T-helper 22 cell (primary cell): ENCODE results near the gene CALB2.

Source experiments
- DNase-seq: peaks from one replicate; pipeline ENCODE4 v3.0.0-alpha.2; 2020; ENCODE audit warnings: low read depth

Gene CALB2

DNA sequence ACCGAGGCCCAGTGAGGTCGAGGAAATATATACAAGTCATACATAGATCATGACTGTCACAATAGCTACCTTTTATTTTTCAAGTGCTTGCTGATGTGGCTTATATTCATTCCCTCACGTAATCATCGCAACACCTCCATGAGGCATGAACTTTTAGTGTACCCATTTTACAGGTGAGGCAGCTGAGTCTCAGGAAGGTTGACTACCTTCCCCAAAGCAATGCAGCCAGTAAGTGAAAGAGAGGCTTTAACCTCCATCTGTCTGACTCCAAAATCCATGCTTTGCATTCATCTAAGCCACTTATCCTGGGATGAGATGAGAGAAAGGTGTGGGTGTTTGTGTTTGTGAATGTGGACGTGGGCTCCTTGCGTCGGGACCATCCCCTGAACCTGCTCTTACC is 30.8 kb downstream of the CALB2 start:
- DNase-seq = no peak

DNA sequence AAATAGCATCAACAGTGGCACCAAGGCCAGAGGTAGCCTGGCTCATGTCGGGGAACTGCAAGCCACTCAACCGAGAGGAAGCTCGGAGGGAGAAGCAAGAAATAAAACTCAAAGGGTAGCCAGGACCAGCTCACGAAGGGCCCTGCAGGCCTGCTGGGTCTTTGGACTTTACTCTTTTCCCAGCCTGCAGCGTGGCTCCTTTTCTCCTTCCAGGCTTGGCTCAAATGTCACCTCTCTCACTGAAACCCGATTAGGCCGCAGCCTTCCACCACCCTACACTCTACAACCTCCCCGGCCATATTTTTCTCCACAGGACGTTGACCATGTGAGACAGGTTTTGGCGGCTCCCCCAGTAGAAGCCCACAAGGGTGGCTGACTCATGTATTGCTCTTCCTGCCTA is 38.1 kb downstream of the CALB2 start:
- DNase-seq = no peak

DNA sequence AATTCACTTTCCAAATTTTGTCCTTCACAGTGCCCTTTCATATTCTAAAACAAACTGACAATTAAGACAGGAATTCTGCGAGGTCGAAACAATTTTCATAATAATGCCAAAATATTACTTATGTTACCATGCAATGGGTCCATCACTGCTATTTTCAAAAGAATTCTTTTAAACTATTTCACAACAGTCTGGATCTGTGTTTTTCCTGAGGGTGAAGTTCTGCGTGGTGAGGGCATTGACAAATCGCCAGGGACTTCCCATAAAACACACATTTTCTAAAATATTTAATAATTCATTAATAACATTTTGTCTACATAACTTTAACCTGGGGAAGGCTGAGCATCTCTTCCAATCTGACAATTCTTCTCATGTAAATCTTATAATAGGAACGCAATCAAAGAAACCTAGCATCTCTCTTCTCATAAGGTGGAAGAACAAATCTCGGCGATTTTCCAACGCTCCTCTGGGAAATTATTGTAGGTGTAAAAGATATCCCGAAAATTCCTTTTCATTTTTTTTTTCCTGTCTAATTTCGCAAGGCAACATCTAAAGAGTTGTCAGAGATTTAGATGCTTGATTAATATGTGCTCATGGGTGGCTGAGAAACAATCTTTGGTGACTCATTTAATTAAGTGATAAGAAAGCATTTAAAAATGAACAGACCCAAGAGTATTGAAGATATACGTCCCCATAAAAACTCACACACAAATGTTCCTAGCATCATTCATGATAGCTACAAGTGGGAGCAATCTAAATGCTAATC is 41.5 kb downstream of the CALB2 start:
- DNase-seq = no peak

DNA sequence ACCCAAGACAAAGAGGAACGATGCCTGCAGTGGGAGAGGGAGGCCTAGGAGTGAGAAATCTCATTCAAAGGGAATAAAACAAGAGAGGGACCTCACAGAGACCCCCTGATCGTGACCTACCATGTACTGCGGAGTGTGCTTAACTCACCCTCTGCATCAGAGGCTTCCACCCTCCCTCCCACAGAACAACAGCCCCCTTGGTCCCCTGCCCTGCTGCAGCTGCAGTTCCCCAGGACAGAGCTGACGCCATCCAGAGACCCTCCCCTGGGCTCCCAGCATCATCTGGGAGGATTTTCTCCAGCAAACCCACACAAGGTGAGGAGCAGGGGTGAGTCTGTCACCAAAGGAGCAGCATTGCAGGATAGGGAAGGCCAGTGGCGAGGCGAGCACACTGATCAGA is 43.5 kb downstream of the CALB2 start:
- DNase-seq = no peak

DNA sequence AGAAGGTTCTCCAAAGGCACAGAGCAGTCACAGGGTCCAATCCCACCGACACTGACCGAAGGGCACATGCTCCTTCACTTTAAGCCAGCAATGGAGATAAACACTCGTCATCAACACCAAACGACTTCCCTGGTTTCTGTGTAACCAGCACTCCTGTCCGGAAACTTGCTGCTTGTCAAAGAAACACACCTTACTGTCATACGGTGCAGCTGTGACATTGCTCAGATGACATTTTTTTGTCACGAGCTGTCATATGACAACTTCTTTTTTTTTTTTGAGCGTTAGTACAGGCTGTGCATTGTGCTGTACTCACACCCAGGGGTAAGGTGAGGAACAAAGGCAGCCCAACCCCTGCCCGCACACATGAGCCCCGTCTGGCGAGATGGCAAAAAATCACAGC is 44.2 kb downstream of the CALB2 start:
- no peak for DNase-seq

DNA sequence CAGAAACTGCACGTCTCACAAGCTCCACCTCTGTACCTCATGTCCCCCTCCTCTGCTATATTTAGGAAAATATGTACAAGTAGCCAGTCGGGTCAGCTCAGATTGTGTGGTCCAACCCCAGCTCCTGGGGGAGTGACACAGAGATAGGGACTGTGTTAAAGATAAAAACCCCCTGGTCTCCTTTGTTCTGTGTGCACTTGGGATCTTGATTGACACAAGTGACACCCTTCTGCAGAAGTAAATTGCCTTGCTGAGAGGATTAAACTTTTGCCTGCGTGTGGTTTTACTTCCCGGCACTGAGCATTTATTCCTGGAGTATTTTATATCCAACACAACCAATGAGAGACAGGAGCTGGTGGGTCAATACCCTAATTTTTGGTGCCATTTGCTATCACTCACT is 45.8 kb downstream of the CALB2 start:
- DNase-seq = no peak

DNA sequence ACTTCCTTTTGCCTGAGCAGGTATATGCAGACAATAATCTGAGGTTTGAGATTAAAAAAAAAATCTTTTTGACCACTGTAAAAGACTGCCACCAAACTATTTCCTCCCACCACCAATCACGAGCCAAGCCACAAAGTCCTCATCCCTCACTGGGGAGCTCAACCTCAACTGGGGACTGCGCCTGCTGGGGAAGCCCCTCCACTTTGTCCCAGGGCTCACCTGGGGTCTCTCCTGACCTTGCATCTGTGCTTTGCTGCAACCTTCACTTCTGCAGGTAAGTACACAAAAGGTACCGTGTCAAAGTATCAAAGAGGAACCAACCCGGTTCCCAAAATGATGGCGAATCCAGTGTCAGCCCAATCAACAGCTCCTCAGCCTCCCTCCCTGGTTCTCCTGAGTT is 47.8 kb downstream of the CALB2 start:
- DNase-seq = no peak

DNA sequence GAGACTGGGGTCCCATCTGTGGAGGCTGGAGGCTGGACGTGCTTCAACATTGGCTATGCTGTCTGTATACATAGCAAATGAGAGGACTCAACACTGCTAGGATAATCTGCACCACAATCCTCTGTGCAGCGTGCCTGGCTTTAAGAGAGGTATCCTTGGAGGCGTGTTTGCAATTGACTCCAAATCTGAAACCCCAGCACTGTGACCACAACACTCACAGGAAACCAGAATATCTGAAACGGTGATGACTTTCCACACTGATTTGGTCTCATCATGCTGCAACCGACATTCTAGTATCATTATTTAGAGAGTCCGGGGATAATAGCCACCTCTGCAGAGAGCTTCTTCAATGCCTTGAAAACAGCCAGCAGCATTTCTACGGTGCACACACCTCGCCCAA is 48.2 kb downstream of the CALB2 start:
- DNase-seq = no peak

DNA sequence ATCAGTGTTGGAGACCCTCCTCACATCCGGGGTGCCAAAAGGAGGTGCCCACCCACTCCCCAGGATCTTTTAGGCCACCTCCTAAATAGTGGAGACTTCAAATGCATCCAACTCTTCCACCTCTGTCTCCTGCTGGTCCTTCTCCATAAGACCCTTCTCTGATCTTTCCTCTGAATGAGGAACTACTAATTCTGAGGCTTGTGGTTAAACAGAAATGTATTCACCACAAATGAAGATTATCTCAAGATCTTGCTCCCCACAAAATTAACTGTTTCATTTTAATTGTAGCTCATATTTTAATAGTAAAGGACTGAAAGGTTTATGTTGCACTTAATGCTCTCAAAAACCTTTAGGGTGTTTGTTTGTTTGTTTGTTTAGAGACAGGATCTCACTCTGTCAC is 49.2 kb downstream of the CALB2 start:
- no peak for DNase-seq

DNA sequence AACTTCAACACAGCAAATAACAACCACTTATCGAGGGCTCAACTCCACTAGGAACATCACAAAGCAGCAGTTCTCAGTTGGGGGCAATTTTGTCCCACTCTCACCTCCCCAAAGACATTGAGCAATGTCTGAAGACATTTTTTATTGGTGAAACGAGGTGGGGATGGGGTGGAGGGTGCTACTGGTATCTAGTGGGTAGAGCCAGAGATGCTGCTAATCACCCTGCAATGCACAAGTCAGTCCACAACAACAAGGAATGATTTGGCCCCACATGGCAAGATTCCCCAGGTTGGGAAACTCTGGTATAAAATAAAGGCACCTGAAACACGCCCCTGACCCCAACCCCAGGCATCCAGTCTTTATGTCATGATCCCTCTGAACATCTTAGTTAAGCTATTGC is 50.0 kb downstream of the CALB2 start:
- DNase-seq = no peak

DNA sequence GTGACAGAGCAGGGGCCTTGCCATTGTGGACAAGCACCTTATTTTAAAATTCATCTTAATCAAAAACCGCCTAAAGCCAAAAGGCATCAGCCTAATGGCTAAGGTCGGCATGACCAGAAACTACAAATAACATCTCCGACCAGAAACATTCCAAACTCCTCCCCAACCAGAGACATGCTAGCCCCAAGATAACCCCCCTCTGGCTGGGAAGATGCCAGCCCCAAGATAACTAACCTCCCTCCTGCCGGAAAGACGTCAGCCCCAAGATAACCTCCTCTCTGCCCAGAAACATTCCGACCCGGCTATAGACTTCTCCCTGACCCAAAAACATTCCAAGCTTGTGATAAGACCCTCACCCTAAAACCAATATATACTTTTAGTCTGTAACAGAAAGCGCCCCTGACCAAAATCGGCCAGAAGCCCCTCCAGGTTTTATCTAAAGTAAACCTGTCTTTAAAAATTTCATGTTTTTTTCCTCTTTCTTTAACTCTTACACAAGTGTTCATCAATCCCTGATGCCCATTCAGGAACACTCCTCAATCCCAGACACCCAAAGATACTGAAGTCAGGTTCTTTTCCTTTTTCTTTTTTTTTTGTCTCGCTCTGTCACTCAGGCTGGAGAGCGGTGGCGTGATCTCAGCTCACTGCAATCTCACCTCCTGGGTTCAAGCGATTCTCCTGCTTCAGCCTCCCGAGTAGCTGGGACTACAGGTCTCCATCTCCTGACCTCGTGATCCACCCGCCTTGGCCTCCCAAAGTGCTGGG is 50.7 kb downstream of the CALB2 start:
- DNase-seq = no peak

DNA sequence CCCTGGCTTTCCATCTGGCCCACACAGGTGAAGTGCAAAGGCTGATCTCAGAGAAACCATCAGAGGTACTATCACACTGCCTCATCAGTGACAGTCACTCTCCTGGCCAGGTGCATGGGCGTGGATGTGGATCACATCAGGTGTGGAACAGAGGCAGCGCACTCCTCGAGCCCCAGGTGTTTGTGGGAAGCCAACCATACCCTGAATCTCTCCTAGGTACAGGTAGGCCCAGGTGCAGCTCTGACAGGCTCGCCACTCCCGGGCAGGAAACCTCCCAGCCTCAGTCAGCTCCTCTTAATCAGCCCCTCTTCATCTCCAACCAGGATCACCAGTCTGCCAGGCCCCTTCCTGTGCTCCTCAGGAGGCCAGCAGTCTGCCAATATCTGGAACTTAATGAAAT is 51.6 kb downstream of the CALB2 start:
- no peak for DNase-seq

DNA sequence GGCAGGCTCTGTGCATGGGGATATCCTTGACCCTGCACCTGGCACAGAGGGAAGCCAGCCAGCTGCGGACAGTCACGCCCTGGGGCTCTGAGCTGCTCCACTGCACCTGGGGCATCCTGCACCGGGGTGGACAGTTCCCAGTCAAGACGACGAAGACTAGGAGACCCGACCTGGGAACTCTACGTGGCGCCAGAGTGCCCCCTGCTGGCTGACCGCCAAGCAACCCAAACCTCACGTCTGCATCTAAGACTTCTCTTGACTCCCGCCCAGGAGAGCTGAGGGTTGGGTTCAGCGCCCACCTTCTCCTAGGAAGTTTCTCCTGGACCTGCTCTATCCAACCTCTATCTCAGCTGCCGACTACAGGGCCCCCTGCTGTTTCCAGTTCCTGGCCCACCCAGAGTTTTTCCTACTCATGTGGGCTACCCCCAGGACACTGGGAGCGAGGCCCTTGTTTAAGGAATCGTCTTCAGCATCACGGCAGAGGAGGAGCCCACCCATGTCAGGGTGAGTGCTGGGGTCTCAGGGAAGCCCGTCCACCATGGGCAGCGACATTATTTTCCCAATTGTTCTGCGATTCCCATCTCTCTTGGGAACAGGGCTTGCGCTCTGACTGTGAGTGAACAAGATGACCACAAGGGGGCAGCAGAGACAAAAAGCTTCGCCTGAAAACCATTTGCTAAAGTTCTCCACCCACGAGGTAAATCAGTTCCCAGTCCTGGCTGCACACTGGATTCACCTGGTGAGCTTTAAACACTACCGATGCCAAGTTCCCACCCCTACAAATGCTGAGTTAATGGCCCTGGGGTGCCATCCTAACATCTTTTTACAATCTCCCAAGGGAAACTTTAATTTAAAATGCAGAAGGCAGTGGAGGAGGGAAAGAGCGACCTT is 54.0 kb downstream of the CALB2 start:
- DNase-seq = peak; percentile 21

DNA sequence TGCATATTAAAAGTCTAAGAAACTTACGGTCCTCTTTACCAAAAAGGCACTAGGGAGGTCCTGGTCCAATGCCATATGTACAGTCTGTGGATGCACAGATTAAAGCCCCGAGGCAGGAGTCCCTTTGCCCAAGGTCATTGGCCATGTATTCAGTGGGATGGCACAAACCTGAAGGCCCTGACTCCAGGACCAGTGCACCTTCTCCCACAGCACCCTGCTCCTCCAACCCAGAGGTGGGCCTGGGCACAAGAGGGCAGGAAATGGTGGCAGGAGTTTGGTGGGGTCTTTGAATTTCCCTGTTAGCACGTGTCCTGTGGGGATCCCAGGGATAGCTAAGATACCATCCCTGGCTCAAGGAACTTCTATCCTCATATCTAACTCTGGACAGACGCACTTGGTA is 54.8 kb downstream of the CALB2 start:
- DNase-seq = no peak

DNA sequence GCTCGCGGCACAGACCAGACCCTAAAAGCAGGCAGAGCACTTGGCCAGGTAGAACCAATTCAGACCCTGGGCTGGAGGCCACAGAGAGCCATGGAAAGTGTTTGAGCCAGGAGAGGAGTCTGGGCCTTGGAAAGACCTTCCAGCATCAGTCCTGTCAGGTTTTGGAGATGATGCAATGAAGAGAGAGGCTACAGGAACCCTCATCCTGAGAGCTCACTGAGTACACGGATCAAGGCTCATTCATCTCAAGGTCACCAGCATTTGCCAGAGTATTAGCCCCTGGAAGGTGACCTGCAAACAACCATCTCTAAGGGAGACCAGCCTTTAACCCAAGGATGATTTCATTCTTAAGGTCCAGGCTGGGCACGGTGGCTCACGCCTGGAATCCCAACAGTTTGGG is 55.5 kb downstream of the CALB2 start:
- no peak for DNase-seq

DNA sequence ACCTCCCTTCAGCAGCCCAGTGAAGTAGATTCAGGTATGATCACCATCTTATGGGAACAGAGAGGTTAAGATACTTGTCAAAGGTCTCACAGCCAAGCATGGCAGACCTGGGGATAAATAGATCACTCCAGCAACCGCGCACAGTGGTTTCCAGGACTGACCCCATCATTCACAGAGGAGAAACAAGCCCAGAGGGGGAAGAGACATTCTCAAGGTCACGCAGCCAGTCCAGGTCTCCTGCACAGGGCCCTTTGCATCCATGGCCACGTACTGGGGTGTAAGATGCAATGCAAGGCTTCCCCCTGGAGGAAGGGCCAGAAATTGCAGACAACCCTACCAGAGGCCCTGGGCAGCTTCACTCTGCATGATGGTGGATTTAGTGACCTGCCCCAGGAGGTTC is 63.4 kb downstream of the CALB2 start:
- no peak for DNase-seq

DNA sequence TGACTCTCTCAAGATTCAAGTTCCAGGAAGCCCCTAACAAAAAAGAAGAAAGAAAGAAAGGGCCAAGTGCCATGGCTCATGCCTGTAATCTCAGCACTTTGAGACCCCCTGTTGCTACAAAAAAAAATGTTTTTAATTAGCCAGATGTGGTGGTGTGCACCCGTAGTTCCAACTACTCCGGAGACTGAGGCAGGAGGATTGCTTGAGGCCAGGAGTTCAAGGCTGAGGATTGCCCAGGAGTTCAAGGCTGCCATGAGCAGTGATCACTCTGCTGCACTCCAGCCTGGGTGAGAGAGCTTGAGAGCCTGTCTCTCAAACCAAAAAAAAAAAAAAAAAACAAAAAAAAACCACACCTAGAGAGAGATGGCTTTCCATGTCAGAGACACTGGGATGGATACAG is 64.5 kb downstream of the CALB2 start:
- DNase-seq = no peak

DNA sequence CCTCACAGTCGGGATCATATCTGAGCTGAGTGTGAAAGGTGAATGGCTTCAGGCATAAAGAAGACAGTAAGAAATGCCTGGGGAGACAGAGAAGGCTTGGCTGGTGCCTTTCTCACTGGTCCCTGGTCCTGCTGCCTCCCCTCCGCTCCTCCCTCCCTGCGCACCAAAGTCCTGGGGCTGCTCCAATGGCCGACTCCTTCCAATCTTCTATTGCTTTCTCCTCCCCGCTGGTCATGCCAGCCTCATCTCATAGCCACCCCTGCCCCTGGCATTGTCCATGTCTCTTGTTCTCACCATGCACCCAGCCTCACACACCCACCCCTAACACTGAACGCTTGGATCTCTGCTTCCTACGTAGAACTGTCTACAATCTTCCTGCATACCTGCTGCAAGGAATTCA is 65.3 kb downstream of the CALB2 start:
- DNase-seq = no peak

DNA sequence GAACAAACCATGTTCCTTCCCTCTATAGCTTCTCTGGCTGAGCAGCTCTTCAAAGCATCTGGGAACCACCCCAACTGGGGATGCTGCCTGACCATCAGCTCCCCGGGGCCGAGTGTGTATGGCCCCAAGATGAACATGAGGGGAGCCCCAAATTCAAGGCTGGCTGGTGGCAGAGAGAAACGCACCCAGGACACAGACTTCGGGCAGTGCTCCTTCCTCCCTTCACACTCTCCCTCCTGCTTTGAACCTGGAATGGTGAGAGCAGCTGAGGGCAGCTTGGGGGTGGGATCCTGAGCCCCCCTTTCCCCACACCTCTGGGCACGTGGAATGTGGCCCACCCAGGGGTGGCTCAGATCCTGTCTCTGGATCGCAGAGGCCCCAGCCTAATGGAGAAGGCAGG is 66.1 kb downstream of the CALB2 start:
- no peak for DNase-seq

DNA sequence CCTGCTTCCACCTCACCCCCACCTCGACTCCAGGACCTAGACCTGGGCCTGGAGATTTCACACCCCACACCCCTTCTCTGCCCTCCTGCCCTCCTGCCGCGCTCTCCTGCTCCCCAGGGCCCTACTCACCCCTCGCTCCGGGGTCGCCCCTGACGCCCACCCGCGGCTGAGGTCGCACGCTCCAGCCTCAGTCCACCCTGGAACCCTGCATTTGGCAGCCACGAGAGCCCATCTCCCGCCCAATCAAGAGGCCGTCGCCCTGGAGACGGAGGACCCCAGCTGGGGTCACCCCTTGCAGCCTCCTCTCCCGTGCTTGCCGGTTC is 67.2 kb downstream of the CALB2 start:
- no peak for DNase-seq

DNA sequence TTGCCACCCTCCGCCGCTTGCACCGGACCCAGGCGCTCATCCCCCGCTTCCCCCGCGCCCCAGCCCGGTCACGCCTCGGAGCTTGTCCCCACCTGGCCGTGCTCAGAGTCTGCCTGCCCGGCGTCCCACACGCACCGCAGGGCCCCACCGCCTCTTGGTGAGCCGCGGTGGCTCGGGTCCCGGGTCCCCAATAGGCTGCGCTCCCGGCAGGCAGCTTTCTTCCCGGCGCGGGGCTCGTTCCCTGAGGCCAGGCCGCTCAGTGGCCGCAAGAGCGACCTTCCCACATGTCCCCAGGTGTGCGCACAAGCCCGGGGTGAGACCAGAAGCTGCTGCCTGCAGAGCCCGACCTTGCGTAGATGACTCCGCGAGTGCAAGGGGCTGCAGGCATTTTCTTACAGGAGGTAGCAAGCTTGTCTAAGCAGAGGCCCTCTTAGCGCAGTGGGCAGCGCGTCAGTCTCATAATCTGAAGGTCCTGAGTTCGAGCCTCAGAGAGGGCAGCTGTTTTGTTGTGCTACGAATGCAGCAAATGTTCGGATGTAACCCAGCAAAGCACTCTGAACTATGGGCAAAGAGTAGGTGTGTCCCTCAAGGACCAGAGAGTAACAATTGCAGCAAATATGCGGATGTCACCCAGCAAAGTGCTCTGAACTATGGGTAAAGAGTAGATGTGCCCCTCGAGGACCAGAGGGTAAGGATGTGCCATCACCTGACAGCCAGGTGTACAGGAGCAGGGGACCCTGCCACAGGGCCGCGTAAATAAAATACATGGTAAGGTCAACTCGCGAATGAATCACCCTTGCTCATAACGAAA is 67.8 kb downstream of the CALB2 start:
- DNase-seq = peak; percentile 41
